Suppressor macrophage treated with lipopolysaccharide for 1 hour (primary cell): Measurements from ENCODE around the gene IFT172.
"Not testable (repeated sequence)": the region's sequence is repeated elsewhere in the genome, so short reads cannot be mapped to it uniquely, and the experiment has no call there.

ENCODE experiments used
- DNase-seq, 3 donors: peaks; one replicate each; pipeline ENCODE4 v3.0.0-alpha.2; 2020 to 2022

IFT172 gene, protein sequence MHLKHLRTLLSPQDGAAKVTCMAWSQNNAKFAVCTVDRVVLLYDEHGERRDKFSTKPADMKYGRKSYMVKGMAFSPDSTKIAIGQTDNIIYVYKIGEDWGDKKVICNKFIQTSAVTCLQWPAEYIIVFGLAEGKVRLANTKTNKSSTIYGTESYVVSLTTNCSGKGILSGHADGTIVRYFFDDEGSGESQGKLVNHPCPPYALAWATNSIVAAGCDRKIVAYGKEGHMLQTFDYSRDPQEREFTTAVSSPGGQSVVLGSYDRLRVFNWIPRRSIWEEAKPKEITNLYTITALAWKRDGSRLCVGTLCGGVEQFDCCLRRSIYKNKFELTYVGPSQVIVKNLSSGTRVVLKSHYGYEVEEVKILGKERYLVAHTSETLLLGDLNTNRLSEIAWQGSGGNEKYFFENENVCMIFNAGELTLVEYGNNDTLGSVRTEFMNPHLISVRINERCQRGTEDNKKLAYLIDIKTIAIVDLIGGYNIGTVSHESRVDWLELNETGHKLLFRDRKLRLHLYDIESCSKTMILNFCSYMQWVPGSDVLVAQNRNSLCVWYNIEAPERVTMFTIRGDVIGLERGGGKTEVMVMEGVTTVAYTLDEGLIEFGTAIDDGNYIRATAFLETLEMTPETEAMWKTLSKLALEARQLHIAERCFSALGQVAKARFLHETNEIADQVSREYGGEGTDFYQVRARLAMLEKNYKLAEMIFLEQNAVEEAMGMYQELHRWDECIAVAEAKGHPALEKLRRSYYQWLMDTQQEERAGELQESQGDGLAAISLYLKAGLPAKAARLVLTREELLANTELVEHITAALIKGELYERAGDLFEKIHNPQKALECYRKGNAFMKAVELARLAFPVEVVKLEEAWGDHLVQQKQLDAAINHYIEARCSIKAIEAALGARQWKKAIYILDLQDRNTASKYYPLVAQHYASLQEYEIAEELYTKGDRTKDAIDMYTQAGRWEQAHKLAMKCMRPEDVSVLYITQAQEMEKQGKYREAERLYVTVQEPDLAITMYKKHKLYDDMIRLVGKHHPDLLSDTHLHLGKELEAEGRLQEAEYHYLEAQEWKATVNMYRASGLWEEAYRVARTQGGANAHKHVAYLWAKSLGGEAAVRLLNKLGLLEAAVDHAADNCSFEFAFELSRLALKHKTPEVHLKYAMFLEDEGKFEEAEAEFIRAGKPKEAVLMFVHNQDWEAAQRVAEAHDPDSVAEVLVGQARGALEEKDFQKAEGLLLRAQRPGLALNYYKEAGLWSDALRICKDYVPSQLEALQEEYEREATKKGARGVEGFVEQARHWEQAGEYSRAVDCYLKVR (N-terminal part only)

DNA sequence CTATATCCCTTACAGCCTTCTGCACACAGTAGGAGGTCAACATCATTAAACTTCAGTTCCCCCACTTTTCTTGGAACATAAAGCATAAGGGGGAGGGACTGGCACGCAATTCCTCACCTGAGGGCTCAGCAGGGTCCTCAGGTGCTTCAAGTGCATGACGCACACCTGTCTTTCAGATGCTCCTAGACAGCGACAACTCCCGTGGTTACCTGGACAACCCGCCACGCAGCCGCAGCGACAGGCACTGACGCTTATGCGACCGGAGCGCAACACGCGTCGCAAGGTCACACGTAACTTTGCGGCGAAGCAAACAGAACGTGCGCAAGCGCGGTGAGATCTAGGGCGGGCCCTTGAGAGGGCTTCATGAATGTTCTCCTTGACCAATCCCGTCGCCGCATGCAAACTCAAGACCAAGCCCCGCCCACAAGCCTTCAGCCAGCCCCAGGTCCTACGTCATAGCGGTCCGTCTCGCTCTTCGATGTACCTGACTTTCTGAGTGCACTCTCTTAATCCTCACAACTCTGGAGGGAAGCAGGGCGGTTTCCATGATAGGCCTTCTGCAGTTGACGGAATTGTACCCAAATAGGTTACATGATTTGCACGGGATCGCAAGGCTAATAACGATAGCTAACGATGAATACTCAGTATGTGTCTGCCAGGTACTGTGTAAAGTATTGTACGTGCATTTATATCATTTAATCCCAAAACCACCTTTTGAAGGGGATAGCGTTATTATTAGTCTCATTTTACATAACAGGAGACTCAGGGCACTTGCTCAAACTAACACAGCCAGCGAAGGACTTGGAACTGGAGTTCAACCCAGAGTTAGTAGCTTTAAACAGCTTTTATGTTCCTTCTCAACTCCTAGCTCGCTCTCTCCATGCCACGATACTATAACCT lies at the start of gene IFT172:
IFT172 (minus strand) TSS at position 246 of the 900 bp plus-strand sequence; CDS start at position 156, 90 bp downstream.
- peak; percentile 99 for DNase-seq

DNA sequence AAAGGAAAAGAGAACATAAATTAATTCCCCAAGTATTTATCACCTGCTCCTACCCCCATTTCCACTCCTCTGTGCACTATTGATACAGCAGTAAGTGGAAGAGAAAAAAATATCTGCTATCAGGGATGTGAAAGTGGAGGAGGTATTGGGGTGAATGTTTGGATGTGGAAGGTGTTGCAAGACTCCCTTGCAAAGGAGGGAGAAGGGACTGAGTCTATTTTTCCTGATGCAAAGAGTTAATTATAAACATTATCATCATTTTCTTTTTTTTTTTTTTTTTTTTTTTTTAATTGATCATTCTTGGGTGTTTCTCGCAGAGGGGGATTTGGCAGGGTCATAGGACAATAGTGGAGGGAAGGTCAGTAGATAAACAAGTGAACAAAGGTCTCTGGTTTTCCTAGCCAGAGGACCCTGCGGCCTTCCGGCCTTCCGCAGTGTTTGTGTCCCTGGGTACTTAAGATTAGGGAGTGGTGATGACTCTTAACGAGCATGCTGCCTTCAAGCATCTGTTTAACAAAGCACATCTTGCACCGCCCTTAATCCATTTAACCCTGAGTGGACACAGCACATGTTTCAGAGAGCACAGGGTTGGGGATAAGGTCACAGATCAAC lies 49.4 kb upstream of the IFT172 start:
- DNase-seq, result not testable (repeated sequence)

DNA sequence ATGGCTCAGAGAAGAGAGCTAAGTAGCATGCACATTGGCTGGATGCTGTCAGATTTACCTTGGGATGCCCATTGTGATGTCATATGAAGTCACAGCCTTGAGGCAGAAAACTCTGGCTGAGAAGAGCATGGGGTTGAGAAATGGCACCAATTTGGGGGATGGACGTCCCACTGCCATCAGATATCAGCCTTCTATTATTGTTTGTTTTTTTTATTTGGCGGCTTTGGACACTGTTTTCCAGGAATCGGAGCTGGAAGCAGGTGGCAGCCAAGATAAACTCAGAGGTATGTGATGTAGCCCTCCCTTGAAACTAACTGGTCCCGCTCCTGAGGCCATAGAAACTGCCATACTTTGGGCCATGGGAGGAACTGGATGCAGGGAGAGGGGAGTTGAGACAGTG lies 47.7 kb upstream of the IFT172 start:
- no peak for DNase-seq

DNA sequence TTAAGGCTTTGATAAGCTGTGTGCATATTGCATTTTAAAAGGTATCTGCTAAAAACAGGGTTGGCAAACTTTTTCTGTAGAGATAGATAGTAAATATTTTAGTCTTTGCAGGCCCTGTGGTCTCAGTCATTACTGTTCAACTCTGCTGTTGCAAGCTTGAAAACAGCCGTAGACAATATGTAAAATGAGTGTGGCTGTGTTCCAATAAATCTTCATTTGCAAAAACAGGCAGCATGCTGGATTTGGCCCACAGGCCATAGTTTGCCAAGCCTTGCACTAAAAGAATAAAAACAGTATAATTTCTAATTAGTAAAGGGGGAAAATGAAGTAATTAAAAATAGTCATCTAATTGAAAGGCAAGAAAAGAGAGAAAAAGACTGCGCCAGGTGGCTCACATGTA lies 42.4 kb upstream of the IFT172 start:
- no peak for DNase-seq

DNA sequence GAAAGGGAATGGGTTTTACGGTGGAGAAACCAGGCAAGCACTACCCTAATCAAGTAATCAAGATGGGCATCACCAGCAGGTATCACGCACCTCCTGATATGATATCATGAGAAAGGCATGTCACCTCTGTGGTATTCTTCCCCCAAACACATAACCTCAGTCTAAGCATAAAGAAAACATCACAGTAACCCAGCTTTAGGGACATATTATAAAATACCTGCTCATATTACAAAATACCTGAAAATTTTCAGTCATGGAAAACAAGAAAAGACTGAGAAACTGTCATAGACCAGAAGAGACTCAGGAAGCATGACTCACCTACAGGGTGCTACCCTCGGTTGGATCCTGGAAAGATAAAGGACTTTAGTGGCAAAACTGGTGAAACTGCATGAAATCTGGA lies 37.6 kb upstream of the IFT172 start:
- no peak for DNase-seq

DNA sequence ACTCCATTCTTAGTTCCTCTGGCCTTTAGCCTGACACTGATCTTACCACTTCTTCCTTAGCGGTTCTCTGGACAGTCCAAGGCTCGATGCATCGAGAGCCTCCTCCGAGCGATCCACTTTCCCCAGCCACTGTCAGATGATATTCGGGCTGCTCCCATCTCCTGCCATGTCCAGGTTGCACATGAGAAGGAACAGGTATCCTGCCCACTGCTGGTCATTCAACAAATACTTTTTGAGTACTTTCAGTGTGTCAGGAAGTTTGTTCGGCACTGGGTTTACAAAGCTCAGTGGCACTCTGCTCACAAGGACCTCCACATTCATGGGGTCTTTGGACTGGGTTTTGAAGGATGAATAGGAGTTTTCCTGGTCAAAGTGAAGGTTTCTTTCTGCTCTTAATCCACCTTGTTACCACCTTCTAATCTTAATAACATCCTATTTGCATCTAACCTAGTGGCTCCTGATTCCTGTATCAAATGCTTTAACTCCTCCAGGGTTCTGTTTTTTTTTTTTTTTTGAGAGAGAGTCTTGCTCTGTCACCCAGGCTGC lies 32.9 kb upstream of the IFT172 start:
- DNase-seq, result no peak

DNA sequence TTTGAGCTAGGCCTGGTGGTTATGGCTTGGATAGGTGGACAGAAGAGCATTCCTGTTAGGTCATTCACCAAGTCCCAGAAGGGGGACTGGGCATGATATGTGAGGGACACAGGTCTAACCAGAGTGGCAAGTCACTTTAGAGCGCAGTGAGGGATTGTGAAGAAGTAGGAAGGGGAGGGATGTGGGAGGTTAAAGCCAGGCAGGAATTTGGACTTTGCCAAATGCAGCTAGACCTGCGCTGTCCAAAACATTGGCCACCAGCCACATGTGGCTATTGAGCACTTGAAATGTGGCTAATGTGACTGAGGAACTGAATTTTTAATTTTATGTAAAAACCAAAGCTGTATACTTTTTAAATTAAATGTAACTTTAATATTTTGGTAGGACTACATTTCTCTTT lies 30.8 kb upstream of the IFT172 start:
- DNase-seq, result no peak

DNA sequence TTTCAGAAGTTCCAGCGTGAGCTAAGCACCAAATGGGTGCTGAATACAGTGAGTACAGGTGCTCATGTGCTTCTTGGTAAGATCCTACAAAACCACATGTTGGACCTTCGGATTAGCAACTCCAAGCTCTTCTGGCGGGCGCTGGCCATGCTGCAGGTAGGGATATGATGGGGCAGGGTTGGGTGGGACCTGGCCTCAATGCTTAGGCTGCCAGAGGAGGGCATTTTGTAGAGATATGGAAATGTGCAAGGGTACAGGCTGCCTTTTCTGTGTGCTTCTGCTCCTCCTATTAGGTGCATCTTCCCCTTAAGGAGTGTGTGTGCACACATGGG lies 29.2 kb upstream of the IFT172 start:
- DNase-seq, result no peak

DNA sequence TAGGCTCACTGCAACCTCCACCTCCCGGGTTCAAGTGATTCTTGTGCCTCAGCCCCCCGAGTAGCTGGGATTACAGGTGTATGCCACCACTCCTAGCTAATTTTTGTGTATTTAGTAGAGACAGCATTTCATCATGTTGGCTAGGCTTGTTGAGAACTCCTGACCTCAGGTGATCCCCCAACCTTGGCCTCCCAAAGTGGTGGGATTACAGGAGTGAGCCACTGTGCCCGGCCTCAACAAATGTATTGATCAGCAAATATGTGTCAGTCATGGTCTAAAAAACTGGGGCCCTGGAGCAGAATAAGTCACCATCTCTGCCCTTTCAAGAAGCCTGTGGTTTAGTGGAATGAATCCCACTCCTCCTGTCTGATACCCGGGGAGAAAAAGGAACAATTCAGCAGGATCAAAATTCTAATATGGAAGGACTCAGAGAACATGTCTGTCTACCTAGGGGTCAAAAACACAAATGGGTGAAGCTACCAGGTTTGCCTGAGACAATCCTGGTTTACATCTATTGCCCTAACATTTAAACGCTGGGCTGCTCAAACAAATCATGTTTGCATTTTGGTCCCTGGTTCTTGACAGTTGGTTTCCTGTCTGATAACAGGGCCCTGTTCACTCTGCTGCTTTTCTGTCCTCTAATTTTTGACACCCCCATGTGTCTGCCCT lies 28.7 kb upstream of the IFT172 start:
- no peak for DNase-seq

DNA sequence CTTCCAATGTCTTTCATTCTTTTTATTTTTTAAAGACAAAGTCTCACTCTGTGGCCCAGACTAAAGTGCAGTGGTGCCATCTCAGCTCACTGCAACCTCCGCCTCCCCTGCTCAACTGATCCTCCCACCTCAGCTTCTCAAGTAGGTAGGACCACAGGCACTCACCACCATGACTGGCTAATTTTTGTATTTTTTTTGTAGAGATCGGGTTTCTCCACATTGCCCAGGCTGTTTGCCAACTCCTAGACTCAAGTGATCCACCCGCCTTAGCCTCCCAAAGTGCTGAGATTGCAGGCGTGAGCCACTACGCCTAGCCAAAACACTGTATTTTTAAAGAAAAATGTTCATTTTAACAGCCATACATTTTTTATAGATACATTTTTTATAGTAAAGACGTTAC lies 19.8 kb upstream of the IFT172 start:
- DNase-seq, result no peak

DNA sequence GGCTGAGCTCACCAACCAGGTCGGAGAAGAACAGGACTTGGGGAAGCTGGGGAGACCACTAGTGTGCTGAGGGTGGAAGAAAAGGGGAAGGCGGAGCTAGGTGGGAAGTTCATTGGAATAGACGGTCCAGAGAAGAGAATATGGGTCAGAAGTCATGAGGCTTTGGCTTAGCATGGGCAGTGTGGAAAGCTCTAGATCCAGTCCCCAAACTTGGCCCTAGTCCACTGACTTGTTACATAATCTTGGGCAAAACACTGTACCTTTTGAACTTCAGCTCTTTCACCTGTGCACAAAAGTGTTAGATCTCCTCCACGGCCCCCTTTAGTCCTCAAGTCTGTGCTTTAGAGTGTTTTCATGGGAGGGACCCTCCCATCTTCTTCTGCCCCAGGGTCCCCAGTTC lies 17.8 kb upstream of the IFT172 start:
- no peak for DNase-seq

DNA sequence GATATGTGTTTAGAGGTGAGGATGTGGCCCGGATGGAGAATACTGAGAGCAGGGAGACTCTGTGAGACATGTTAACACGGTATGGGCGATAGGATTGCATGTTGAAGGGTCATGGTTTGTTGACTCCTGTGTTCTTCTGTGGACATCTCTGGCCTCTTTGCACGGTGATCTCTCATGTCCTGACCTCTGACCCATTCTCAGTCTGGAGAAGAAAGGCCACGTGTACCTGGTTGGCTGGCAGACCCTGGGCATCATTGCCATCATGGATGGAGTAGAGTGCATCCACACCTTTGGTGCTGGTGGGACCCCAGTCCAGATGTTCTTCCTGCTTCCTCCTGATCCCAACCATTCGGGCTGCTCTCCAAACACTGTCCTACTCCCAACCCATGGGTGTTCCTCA lies 17.0 kb upstream of the IFT172 start:
- DNase-seq, result no peak

DNA sequence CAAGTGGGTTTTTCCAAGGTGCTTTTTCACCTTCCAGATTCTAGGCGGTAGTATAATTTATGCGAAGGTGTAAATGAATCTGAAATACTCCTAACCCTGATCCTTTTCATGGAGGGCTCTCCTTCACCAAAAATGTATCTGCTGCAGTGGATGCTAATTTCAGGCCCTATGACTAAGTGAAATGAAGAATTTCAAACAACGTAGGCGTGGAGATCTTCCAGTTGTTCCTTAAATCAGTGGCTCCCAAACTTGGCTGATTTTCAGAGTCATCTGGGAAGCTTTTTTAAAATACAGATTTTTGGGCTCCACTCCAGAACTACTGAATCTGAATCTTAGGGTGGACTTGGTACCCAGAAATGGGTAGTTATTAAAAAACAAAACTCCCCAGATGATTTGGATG lies 12.6 kb upstream of the IFT172 start:
- no peak for DNase-seq

DNA sequence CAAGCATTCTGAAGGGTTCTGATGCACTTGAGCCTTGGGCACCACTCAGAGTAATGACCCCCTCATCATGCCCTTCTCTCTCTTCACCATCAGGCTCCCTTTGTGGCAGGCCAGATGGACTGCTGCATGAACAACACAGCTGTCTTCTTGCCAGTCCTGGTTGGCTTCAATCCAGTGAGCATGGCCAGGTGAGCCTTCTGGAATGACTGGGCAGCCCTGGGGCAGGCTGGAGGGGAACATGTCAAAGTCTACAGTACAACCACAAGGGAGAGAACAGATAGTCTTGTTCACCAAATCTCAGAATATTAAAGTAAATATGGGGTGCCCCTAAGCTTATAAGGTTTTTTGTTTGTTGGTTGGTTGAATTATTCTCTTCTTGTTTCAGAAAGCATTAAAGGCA lies 11.5 kb upstream of the IFT172 start:
- no peak for DNase-seq

DNA sequence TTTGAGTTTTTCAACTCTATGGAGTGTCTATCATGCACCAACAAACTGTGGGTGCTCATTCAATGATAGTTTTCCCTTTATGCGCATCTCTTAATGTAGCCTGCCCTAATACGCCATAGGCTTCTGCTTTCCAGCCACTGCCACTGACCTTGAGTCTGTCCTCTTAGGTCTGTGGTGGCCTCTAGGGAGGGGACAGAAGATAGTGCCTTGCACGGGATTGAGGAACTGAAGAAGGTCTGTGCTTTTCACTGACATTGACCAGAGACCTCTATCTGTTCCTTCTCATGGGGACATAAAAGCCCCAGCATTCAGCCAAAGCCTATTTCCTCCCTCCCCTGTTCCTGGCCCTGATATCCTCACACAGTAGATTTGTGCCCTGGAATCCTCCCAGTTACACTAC lies 9.4 kb upstream of the IFT172 start:
- DNase-seq, result no peak

DNA sequence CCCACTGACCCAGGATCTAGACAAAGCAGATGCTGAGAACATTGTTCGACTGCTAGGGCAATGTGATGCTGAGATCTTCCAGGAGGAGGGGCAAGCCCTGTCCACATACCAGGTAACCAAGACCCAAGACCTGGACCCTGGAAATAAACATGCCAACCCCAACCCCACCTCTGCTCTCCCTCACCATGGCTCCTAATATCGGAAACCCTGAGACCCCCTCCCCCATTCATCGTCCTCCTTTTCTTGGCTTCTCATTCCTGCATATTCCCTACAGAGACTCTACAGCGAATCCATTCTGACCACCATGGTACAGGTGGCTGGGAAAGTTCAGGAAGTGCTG lies 7.7 kb upstream of the IFT172 start:
- DNase-seq, result no peak

DNA sequence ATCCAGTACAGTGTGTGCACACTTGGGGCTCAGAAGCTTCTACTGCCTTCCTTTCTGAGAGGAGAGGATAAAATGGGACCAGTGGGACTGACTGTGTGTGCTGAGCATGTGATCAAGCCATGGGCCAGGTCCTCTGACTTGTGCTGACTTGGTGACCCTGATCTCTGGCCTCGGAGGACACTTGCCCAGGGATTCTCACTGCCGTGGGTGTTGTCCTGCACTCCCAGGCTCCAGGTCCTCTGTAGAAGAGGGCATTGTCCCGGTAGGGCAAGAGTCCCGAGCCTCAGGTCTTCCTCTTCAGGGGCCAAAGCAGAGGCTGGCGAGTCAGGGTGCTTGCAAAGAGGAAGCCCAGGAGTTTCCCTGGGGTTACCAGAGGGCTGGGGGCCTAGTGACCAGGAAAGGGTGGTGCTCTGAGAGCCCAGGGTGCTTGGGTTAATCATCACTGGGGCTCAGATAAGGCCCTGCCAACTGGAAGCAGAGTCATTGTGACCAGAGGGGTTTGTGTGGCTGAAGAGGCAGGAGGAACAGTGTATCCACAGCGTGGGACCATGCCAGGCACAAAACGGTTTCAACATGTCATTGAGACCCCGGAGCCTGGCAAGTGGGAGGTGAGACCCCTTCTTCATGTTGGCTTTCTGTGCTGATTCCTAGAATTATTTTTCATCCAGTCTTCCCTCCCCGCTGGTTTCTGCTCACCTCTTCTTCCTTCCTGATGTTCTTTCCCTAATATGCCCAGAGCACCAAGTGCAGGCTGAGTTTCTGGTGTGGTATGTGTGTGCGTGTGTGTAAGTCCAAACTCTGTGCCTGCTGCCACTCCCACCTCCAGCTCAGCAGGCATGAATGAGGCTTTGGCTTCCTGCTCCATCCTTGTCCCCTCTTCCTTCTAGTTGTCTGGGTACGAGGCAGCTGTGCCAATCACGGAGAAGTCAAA lies 7.1 kb upstream of the IFT172 start, which contains the start of gene GCKR:
GCKR (plus strand) TSS at position 483 of the 931 bp plus-strand sequence; CDS start at position 549, 66 bp downstream.
- peak; percentile 92 to 94 (median 93) for DNase-seq

DNA sequence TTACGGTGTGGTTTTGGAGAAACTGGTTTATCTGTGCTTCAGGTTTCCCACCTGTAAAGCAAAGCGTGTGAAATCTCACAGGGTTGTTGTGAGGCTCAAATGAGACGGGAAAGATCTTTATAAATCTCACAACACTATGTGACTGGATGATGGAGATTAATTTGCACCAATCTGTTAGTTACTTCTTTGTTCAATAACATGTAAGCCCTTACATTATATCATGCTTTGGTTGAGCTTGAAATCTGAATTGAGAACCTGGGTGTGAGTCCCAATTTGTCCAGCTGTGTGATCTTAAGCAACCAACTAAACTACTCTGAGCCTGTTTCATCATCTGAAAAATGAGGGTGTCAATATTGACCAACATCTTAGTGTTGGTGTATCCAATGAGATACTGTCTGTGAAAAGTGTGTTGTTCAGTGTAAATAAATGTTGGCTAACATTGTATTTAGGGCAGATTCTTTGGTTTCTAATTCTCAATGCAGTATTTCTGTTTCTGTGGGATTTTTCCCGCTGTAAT lies 6.4 kb upstream of the IFT172 start:
- peak in 1 of 3 donors; percentile 21 for DNase-seq

DNA sequence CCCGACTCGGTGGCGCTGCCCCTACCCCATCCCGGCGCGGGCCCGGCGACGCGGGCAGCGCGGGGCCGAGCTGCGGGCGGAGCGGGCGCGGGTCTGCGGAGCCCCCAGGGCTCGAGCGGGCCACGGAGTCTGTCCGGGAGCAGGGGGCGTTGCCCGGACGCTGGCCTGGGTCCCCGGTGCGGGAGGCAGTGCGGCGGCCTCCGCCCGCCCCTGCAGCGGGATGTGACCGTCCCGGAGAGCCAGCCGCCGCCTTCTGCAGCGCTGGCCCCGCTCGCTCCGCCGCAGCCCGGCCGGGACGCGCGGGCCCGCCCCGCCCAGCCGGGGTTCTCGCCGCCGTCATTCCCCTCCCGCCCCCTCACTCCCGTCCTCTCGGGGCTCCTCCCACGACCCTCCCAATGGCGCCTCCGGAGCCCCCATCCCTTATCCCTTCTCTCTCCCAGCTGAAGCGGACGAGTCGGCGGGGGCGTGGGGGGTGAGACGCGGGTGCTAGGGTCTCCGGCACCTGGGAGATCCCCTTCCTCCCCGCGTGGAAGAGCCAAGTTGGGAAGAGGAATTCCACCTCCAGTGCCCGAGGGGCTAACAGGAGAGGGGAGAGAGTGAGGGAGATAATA lies 5.5 kb upstream of the IFT172 start, which contains the start of gene FNDC4:
FNDC4 (minus strand) TSS at position 257 of the 611 bp plus-strand sequence. CDS start 521 bp downstream, outside the sequence.
- DNase-seq, result peak; percentile 22 to 71 (median 38)
